Stimulated activated CD8-positive, alpha-beta memory T cell treated with anti-CD3 and anti-CD28 coated beads, Interleukin-4, amount 100 ng/mL, for 48 hours (primary cell): ENCODE measurements around the gene APC2.
"Not testable (repeated sequence)": the region's sequence is repeated elsewhere in the genome, so short reads cannot be mapped to it uniquely, and the experiment has no call there.

Source experiments
- DNase-seq: peaks from one replicate; pipeline ENCODE4 v3.0.0-alpha.2; 2020

The APC2 gene

DNA sequence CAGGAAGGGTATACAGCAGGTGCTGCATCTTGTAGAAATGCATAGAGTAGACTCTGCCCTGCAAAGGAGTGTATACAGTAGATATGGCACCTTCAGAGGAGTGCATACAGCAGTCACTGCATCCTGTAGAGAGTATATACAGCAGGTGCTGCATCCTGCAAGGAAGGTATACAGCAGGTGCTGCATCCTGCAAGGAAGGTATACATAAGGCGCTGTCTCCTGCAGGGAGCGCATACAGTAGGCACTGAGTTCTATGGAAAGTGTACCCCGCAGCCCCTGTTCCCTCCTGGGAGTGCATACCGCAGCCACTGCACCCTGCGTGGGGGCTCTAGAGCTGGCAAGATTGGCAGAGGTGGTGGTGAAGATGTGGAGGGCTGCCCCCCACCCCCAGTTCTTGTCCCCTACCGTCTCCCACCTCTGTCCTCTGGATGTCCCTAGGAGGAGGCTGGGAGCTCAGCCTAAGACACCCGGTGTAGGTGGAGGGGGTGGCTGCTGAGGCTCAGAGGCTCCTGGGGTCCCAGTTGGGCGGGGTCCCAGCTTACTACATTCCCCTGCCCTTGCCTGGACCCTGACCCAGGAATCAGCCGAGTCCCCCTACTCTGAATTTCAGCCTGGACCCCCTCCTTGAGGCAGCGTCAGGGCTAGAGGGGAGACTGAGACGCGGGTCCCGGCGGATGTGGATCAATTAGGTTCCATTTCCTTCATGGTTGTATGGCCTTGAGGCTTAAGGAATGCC lies 65.2 kb downstream of the APC2 start:
- DNase-seq: no peak

- DNase-seq: no peak
Measured at GRCh38 chr19:1516395-1516753, 66.5 kb downstream of the APC2 start.

- no peak for DNase-seq
Measured at GRCh38 chr19:1518471-1518870, 68.5 kb downstream of the APC2 start.

DNA sequence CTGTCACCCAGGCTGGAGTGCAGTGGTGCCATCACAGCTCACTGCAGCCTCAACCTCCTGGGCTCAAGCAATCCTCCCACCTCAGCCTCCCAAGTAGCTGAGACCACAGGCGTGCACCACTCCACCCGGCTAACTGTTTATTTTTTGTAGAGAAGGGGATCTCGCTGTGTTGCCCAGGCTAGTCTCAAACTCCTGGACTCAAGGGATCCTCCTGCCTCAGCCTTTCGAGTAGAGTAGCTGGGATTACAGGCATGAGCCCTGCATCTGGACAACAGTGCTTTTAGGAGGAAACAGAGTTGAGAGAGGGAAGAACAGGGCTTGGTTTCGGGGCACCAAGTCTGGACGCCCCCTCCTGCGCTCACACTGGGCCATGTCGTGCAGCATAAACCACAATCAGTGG lies 69.9 kb downstream of the APC2 start:
- not testable (repeated sequence) for DNase-seq

DNA sequence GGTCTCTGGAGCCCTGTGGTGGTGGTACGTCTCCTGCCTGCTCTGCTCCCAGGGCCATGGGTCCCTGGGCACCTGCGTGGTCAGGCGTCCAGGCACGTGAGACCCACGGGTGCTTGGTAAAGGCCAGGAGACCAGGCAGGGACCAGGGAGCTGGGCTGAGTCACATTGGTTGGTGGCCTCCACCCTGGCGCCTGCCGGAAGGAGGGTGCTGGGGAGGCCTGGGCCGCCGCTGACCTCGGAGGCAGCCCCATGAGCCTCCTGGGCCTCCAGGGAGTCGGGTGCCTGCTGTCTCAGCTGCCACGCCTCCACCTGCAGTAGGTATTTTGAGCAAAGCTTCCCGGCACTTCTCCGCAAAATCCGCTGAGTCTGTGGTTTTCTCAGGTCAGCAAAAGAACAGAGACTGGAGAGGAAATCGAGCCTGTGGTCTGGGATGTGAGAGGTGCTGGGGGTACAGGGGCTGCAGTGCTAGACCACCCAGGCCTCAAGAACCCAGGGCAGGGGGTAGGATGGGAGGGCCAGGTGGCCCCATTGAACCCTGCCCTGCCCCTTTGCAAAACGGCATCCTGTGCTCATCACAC lies 70.4 kb downstream of the APC2 start:
- DNase-seq: no peak

GRCh38 chr19:1521636-1522035 lies 71.7 kb downstream of the APC2 start:
- no peak for DNase-seq

- no peak for DNase-seq
Measured at GRCh38 chr19:1522061-1522460, 72.1 kb downstream of the APC2 start.

GRCh38 chr19:1522838-1523237 lies 72.9 kb downstream of the APC2 start:
- no peak for DNase-seq
